HG02610 (cell line): Measurements from ENCODE around the gene HORMAD2.

ENCODE experiments used
- ATAC-seq: cut with Tn5 transposase; IDR thresholded peaks from one replicate; pipeline ENCODE4 v1.9.1; 2021; ENCODE audit warnings: mild to moderate bottlenecking, moderate library complexity; ENCODE audit not compliant: unreplicated experiment

The HORMAD2 gene, protein sequence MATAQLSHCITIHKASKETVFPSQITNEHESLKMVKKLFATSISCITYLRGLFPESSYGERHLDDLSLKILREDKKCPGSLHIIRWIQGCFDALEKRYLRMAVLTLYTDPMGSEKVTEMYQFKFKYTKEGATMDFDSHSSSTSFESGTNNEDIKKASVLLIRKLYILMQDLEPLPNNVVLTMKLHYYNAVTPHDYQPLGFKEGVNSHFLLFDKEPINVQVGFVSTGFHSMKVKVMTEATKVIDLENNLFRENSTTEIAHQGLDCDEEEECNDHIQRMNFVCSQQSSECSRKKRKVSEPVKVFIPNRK

DNA sequence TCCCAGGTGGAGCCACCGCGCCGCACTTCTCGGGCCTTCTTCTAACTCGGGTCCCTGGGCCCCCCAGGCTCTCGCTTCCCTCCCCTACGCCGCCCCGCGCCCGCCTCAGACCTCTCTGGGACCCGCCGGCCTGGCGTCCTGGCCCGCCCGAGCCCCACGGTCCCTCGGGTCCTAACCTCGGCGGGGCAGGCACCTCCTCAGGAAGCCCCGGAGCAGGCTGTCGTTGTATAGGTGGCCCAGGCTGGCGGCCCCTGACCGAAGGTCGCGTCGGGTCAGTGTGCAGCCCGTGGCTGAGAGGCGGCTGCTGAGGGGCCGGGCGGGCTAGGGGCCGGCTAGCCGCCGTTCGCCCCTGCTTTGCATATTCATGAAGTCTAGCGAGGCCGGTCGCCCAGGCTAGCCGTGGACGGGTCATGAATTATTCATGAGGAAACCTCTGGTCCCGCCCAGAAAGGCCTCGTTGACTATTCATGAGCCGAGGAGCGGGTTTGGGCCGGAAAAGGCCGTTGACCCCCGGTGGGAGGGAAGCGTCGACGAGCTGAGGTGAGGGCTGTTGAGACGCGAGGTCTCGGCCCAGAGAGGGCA lies at the start of gene HORMAD2:
Gene HORMAD2 (plus strand): TSS at position 513 of the 582 bp plus-strand sequence. CDS start 13,489 bp downstream, outside the sequence.
- no peak for ATAC-seq

DNA sequence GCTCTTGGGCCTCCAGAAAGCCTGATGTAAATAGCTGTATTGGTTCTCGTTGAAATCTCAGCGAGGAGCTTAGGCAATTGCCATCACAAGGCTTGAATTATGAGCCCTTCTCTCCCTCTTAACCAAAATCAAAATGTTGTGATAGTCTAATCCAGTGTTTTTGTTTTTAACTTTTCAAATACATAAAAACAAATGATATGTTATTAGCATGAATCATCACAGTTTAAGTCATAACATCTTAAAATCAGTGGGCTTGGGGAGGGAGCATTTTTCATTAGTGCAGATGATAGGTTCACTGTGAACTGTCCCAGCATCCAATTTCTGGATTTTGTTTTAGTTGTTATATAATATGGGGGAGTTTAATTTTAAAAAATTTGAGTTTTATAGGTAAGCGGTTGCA lies 48.9 kb upstream of the HORMAD2 start:
- ATAC-seq = no peak

DNA sequence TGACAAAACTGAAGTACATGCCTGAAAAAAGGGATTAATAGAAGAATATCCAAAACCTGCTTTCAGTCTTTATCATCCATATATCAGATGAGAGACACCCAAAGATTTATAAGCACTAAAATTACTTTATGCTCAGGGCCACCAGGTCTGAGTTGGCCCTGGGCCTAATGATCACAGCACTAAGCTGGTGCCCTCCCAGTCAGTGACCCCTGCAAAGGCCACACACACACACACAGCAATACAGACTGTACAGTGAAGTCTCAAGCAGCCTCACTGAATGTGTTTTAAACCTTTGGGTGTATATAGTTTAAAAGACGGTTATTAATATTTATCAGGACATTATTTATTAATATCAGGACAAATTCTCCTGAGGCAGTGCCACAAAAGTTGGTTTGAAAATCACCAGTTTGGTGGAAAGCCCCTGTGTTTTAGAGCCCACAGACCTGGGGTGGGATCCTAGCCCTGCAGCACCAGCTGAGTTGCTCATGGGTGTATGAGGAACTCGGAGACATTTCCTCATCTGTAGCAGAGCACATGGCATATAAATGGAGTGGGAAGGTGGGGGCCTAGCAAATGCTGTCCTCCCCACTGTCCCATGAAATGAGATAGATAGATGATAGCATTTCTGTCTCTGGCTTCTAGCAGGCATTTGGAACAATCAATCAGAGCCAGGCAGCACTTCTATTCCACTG lies 48.4 kb upstream of the HORMAD2 start:
- no peak for ATAC-seq

DNA sequence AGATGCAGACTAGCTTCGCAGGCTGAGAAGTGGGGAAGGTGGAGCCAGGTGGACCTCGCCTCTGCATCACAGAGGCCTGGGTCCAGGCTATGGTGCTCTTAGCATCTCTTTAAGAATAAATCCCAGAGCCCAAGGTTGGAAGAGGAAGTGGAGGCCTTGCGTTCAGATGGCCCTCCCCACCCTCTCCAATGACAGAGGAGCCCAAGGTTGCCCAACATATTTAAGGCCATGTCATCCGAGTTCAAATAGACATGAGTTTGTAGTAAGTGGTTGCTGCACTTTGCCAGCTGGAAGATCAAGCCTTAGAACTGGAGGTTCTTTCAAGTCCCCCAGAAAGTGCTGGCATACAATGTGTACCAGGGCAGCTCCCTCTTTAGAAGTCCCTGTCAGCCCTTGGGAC lies 47.1 kb upstream of the HORMAD2 start:
- no peak for ATAC-seq

DNA sequence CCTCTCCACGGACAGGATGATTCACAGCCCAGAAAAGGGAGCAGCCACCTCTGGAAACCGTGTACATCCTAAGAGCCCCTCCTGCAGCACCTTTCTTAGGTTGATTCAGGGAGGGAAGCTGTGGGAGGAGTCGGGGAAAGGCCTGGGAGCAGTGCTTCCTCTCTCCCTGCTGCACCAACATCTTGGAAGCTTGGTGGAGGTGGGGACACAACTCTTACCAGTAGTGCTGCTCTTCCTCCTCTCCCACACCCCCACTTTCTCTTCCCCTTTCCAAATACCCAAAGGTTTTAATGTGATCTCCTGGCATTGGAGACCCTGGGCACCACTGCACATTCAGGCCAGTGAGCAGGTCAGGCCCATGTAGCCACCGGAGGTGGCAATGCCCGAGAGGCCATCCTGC lies 46.4 kb upstream of the HORMAD2 start:
- ATAC-seq = no peak

DNA sequence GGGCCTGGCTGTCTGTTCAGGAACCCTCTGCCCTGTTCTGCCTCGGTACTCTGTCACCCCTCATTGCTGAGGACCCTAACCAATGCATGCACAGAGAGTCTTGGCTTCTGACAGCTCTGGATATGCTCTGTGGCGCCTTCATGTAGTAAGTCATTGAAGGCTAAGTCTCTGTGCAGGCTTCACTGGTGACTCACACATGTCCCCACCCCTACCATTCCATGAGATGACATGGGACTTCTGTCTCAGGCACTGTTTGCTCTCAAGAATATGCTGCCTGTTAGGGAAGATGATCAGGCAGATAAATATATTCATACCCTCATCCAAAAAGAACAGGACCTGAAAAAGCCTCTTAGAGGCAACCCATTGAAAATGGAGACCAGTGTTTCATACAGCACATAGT lies 43.6 kb upstream of the HORMAD2 start:
- ATAC-seq = no peak

DNA sequence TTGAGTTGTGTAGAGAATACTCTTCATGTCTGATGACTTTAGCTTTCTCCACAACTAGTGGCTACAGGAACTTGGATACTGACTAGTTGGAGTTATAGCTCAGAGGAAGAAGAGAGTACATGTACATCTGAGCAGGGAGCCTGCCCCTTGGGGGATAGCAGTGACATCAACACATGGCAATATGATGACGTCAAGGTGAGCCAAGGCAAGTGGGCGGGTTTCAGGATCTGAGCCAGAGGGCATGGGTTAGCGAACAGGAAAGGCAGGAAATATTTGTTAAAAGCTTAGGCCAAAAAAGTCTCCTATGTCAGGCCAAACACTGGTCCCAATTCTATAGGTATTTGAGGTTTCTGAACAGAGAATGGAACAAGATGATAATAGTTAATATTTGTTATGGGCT lies 42.0 kb upstream of the HORMAD2 start:
- no peak for ATAC-seq

DNA sequence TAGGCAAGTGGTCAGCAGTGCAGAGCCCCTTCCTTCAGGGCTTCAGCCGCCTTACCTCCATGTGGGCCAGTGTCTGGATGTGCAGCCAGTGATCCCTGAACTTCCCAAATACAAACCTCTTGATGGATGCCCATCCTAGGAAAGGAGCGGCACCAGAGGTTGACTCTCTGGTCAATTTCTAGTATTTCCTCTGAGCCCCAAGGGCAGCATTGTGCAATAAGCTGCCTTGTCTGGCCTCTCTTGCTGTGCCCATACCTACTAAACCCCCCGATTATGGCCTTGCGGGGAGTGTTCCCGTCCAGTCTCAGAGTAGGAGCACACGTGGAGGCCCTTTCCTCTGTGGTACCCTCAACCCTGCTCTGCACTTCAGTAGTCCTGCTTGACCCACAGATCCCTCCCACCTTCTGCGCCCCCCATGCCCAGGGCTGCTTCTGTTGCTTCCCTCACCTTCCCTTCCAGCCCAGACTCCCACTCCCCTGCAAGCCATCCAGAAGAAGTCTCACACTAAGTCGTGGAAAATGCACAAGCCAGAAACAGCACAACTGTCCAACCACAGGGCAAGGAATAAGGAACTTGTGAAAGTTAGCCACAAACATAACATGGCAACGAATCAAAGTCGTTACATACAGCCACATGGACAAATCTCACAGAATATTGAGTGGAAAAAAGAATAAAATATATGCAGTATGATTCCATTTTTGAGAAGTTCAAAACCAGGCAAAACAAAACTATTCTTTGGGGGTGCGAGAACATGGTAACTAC lies 39.6 kb upstream of the HORMAD2 start:
- ATAC-seq = no peak

DNA sequence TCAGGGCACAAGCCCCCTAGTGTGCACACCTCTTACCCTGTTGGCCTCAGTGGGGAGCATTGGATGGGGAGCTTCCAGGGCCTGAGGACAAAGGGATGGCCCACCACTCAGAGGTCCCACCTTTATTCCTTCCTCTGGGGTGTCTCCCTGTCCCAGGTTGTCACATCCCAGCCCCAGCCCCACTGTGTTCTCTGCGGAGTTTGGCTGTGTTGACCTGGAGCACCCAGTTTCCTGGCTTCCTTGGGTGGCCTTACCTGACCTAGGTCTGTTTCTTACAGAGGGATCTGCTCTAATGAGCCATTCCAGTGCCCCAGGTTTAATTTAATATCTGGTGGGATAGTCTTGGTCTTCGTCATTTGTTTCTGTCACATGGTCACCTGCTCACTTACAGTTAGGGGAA lies 38.8 kb upstream of the HORMAD2 start:
- ATAC-seq = no peak

DNA sequence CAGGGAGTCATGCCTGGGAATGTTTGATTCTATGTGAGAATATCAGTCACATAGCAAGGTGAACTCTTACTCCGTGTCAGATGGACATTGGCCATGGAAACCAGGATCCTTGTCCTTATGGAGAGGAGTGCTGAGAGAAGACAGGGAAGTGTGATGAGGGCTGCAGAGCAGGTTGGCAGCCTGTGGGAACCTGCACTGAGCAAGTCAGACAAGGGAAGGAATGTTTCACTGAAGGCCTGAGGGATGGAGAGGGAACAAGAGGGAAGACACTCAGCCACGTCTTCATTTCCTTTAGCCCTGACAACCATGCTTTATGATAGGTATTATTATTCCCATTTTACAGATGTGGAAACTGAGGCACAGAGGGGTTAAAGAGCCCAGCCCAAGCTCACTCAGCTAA lies 38.4 kb upstream of the HORMAD2 start:
- no peak for ATAC-seq

DNA sequence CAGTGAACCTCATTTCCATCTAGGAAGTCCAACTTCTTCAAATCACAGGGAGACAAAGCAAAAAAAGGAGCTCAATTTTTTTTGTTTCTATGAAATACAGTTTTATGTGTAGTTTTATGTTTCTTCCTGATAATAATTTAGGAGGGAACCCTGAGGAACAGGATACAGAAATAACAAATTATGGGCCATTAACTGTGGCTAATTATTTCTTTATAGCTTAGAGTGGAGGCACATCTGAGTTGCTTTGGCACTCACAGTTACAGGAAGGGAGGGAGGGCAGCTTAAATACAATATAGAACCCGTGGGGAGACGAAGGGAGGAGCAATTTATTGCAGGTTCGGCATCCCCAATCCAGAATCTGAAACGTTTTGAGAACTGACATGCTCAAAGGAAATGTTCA lies 37.1 kb upstream of the HORMAD2 start:
- ATAC-seq = no peak

DNA sequence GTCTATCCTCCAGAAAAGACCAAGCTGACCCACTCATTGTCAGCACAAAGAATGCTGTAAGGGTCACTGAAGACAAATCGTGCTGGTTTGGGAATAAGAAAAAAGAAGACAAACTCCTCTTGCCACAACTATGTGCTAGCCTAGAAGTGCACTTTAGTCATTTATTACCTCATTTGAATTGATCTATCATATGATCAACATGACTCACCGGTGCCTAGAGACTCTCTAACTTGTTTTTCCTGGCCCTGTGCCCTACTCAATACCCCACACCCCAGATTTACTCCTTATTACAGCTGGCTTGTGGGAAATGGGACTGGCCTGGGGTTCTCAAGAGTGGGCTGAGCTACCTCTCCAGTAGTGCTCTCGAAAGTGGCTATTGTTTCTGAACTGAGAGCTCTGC lies 35.9 kb upstream of the HORMAD2 start:
- no peak for ATAC-seq

DNA sequence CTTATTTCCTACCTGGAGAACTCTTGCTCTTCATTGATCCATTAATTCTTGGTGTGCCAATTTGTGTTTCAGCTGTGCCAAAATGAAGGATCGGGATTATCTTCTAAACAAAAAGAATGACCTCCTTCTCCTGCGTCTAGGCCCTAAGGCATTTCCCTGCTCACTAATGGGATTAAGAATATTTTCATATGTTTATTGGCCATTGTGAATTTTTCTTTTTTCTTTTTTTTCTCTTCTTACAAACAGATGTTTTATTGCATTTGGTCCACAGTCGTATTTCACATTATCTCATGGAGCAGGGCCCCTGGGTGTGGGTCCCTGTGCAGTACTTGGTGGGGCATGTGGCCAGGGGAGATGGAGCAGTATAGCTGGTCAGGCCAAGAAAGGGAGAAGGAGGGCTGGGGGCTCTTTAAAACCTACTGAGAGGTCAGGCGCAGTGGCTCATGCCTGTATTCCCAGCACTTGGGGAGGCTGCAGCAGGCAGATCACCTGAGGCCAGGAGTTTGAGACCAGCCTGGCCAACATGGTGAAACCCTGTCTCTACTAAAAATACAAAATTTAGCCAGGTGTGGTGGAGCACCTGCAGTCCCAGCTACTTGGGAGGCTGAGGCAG lies 35.3 kb upstream of the HORMAD2 start:
- ATAC-seq = no peak

DNA sequence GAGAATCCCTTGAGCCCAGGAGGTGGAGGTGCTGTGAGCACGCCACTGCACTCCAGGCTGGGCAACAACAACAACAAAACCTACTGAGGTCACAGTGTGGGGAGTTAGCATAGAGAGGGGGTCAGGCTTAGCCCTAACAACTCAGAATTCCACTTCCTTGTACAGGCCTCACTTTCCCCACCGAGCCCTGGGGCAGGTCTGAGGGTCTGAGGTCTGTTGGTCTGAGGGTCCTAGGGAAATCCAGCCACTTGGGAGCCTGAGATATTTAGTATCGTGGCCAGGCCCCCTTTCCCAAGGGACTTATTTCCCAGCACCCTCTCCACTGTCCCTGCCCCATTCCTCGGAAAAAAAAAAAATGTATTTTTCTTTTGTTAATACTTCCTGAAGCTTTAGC lies 34.8 kb upstream of the HORMAD2 start:
- ATAC-seq = no peak

DNA sequence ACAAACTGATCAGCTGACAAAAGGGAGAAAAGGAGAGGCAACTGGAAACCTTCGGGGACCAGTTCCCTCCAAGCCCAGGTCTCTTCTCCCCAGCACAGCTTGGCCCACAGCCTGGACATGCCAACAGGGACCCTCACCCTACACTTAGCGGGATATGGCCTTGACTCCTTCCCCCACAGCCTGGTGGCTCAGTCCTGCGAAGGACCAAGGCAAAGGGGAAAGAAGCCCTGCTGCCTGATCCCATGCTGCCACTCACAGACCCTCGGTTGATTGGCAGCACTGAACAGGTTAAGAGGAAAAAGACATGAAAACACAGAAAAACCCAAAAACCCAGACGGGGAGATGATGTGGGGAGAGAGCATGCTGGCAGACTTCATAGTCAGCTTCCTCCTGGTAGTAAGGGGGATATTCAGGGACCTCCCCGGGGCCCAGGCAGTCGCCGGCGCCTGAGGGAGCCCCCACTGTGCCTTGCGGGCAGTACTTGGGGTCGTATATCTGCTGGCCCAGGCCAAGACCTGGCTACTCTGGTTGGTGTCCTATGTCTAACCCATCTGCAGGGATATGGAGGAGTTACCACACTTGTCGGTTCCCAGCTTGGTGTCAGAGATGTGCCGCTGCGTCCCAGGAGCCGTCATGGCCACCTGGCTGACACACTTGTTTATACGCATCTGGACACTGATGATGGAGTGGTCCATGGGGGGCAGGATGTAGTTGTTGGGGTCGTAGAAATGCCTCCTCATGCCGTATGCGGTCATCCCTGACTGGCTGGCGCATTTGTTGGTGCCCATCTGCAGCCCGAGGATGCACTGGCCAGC lies 34.2 kb upstream of the HORMAD2 start:
- no peak for ATAC-seq

DNA sequence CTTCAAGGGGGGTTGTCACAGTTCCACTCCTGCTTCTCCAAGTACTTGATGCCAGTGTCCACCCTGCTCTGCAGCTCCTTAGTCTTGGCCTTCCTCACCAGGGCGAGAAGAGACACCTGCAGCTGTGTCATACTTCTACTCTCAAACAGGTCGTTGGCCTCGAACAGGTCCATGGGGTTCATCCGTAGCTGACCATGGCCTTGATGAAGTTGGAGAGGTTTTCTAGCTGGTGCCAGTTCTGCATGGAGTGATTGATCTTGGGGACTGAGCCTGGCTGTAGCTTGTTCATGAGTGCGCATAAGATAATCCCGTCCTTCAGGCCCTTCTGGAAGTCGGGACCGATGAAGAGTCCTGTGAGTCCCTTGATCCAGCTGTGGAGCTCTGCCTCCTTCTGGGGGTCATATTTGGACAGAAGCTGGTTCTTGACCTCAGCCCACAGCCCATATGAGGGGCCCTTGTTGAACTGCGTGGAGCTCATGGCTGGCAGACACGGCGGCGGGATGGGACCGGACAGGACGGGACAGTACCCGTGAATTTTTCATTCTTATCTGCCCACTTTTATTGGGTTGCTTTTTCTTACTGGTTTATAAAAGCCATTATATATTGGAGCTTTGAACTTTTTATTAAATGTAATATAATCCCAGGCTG lies 33.4 kb upstream of the HORMAD2 start:
- no peak for ATAC-seq

DNA sequence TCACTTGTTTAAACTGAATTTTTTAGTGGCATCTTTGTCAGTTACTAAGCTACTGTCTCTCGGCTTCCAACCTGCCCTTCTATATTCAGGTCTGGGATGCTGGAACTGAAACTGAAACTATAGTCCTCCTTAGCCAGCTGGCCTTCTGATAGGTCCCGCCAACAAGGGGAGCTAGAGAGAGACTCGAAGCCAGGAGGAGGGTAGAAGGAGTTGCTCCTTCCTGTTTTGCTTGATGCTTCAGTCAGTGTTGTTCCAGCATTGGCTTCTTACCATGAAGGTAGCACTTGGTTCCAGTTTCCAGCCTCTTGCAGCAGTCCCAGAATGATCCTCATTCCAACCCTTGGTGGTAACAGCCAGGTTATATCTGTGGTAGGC lies 32.9 kb upstream of the HORMAD2 start:
- no peak for ATAC-seq

DNA sequence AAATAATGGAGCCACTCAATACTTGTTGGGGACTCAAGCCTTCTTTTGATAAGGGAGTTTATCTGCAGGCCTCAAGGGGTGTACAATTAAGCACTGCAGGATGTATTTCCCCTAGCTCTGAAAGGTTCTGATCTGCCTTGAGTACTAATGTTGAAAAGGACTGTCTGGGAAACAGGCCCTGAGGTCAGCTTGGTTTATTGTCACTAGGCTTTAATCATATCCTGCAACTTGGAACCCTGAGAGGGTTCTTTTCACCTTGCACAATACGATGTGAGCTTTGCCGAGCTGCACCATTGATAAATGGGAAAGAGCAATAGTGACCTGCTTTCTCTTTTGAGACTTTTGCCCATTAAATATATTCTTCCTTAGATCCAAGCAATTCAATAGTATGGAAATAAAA lies 31.6 kb upstream of the HORMAD2 start:
- no peak for ATAC-seq

DNA sequence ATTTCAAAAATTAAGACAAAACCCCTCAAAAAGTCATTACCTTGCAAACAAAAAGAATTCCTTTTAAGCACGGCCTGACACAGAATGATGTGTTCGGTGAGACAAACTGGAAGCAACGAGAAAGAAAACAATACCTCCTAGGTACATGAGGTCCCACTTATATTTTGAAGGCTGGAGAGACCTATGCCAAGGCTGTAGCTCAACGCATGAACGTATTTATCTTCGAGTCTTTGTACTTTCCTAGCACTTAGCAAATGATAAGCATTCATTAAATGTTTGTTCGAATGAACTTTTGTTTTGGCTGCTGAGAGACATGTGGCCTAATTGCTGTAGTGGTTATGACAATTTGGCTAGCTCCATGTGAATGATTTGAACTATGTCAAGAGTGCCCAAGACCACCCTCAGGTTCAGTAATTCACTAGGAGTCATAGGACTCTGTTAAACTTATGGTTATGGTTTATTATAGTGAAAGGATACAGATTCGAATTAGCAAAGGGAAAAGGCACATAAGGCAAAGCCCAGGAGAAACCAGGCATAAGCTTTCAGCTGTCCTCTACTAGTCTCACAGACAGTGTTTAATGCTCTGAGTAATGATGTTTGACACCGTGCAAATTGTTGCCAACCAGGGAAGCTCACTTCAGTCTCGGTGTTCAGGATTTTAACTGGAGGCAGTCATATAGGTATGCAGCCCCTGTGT lies 26.0 kb upstream of the HORMAD2 start:
- ATAC-seq = no peak

DNA sequence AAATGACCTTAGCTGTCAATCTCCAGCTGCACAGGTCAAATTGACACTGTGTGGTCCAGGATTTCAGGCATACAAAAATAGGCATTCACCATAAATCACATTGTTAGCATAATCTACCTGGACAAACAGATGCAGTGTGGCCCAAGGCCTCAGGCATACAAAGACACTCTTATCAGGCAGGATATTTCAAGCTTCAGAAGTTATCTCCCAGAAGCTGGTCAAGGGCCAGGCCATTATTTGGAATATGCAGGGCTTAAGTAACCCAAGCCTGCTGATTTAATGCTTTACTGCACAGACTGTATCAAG lies 25.5 kb upstream of the HORMAD2 start:
- no peak for ATAC-seq
